HG03196 (cell line): Measurements from ENCODE around the gene LCE2A.
"Not testable (repeated sequence)": the region's sequence is repeated elsewhere in the genome, so short reads cannot be mapped to it uniquely, and the experiment has no call there.

Source experiments
- ATAC-seq: cut with Tn5 transposase; IDR thresholded peaks from one replicate; pipeline ENCODE4 v1.9.1; 2021; ENCODE audit not compliant: unreplicated experiment

LCE2A gene

GRCh38 chr1:152697701-152698600, at the start of gene LCE2A:
LCE2A (plus strand) TSS chr1:152698345; CDS start chr1:152698902, 557 bp downstream.
- ATAC-seq: no peak

- ATAC-seq: no peak
Measured at GRCh38 chr1:152654110-152654509, 44.0 kb upstream of the LCE2A start.

GRCh38 chr1:152656459-152656858, 41.7 kb upstream of the LCE2A start:
- ATAC-seq: no peak

- no peak for ATAC-seq
Measured at GRCh38 chr1:152657677-152658076, 40.5 kb upstream of the LCE2A start.

- no peak for ATAC-seq
Measured at GRCh38 chr1:152658649-152659048, 39.5 kb upstream of the LCE2A start.

- no peak for ATAC-seq
Measured at GRCh38 chr1:152663098-152663497, 35.0 kb upstream of the LCE2A start, which contains the start of gene LCE2D. LCE2D (plus strand) TSS chr1:152663380; CDS start chr1:152664106, 726 bp downstream.

- not testable (repeated sequence) for ATAC-seq
Measured at GRCh38 chr1:152666171-152666570, 32.0 kb upstream of the LCE2A start.

- no peak for ATAC-seq
Measured at GRCh38 chr1:152667648-152668047, 30.5 kb upstream of the LCE2A start.

- ATAC-seq: no peak
Measured at GRCh38 chr1:152673016-152673415, 25.1 kb upstream of the LCE2A start.

GRCh38 chr1:152674983-152675382, 23.2 kb upstream of the LCE2A start, which contains the start of gene LCE2C:
LCE2C (plus strand) TSS chr1:152675279; CDS start chr1:152676016, 737 bp downstream.
- not testable (repeated sequence) for ATAC-seq

- ATAC-seq: no peak
Measured at GRCh38 chr1:152679459-152679858, 18.7 kb upstream of the LCE2A start.

GRCh38 chr1:152681616-152682015, 16.5 kb upstream of the LCE2A start:
- no peak for ATAC-seq

GRCh38 chr1:152683846-152684245, 14.3 kb upstream of the LCE2A start:
- ATAC-seq: no peak

GRCh38 chr1:152685823-152686222, 12.3 kb upstream of the LCE2A start, which contains the start of gene LCE2B:
LCE2B (plus strand) TSS chr1:152686123; CDS start chr1:152686844, 721 bp downstream.
- ATAC-seq: not testable (repeated sequence)

GRCh38 chr1:152699746-152700145, 1.6 kb downstream of the LCE2A start:
- ATAC-seq: no peak

GRCh38 chr1:152707860-152708259, 9.7 kb downstream of the LCE2A start, which contains the start of gene LCE4A:
LCE4A (plus strand) TSS chr1:152708160; CDS start chr1:152709076, 916 bp downstream.
- ATAC-seq: no peak

GRCh38 chr1:152718238-152718637, 20.1 kb downstream of the LCE2A start:
- ATAC-seq: no peak

- no peak for ATAC-seq
Measured at GRCh38 chr1:152725261-152725660, 27.1 kb downstream of the LCE2A start.

GRCh38 chr1:152728986-152729385, 30.8 kb downstream of the LCE2A start:
- no peak for ATAC-seq

- no peak for ATAC-seq
Measured at GRCh38 chr1:152735648-152736047, 37.5 kb downstream of the LCE2A start.

GRCh38 chr1:152737997-152738396, 39.9 kb downstream of the LCE2A start:
- no peak for ATAC-seq

GRCh38 chr1:152739841-152740240, 41.7 kb downstream of the LCE2A start:
- ATAC-seq: no peak
